Activated CD8-positive, alpha-beta T cell treated with anti-CD3 and anti-CD28 coated beads for 36 hours (primary cell): Measurements from ENCODE around the gene VPS39. TPM values are rescaled to one million over a fixed set of nuclear protein-coding genes. Genes with fewer than 3 reads are reported as not detected.

Experiments used
- ATAC-seq: fragments of 200-7000 bp; cut with Tn5 transposase; one replicate; pipeline ENCODE4 v1.10.0; 2021; ENCODE audit warnings: mild to moderate bottlenecking, moderate library complexity
- CTCF ChIA-PET: fragments of 350-600 bp; sonication (Branson Sonifier 250); formaldehyde crosslinking; loops from one replicate; lab custom pipeline; 2021; ENCODE audit warnings: antibody characterized with exemption; lab: Charles Lee
- POLR2A ChIA-PET: fragments of 350-600 bp; sonication (Branson Sonifier 250); formaldehyde crosslinking; loops from one replicate; lab custom pipeline; 2021; ENCODE audit warnings: antibody characterized with exemption; lab: Charles Lee
- DNase-seq: peaks from one replicate; pipeline ENCODE4 v3.0.0-alpha.2; 2020
- H3K27ac Mint-ChIP-seq: one replicate; pipeline ENCODE4 v1.8.0; 2021; ENCODE audit warnings: mild to moderate bottlenecking, mixed read lengths
- H3K27me3 Mint-ChIP-seq: one replicate; pipeline ENCODE4 v1.8.0; 2021; ENCODE audit warnings: mixed read lengths
- H3K36me3 Mint-ChIP-seq: one replicate; pipeline ENCODE4 v1.8.0; 2021; ENCODE audit warnings: low read depth, mixed read lengths
- H3K4me1 Mint-ChIP-seq: one replicate; pipeline ENCODE4 v1.8.0; 2021; ENCODE audit warnings: low read depth, mixed read lengths
- H3K4me3 Mint-ChIP-seq: one replicate; pipeline ENCODE4 v1.8.0; 2021; ENCODE audit warnings: mild to moderate bottlenecking, moderate library complexity, mixed read lengths
- H3K9me3 Mint-ChIP-seq: one replicate; pipeline ENCODE4 v1.8.0; 2021; ENCODE audit warnings: mixed read lengths
- CTCF ChIP-seq: fragments of 200-600 bp; IDR thresholded peaks from one replicate; pipeline ENCODE4 v1.8.0; 2022; ENCODE audit warnings: antibody characterized with exemption, mild to moderate bottlenecking
- intact Hi-C: fragments of 100-400 bp; cut with micrococcal nuclease; formaldehyde crosslinking; loops from one replicate; pipeline ENCODE4 v1.10.0; 2022
- total RNA-seq, 2 experiments: library from RNA; stranded (reverse); gene quantifications; one replicate each; pipeline ENCODE4 v1.2.3, GENCODE V29; 2021

Gene VPS39
- total RNA-seq, 2 experiments from 2014 or later = 47.3 to 49.8 TPM

GRCh38 chr15:42143356-42143755, 64.7 kb downstream of the VPS39 start:
- Mint-ChIP-seq H3K4me3 (no peak overlapping the region), H3K9me3 (no peaks in the 10 kb centered on the region), H3K27ac (no peak overlapping the region), H3K27me3 (peaks cover 2% of the 10 kb centered on the region), H3K4me1 (no peaks in the 10 kb centered on the region), H3K36me3 (no peaks in the 10 kb centered on the region)
- ATAC-seq (no peak), DNase-seq (no peak)
- TF ChIP-seq CTCF = no peak
- intact Hi-C loops = no loop called here
- CTCF ChIA-PET = interaction anchor here (0.6 kb wide), 1 partner anchor 242 kb away, joined by 3 read pairs; no protein-coding TSS in a partner anchor
- POLR2A ChIA-PET = no interaction called here

GRCh38 chr15:42141795-42142667, 66.1 kb downstream of the VPS39 start:
- no peak overlapping the region for H3K27ac Mint-ChIP-seq
- H3K4me1 Mint-ChIP-seq = no peaks in the 10 kb centered on the region
- no peaks in the 10 kb centered on the region for H3K9me3 Mint-ChIP-seq
- ChIA-PET CTCF (no interaction called here), POLR2A (no interaction called here)
- no peak for DNase-seq
- intact Hi-C loops = no loop called here
- H3K4me3 Mint-ChIP-seq = no peak overlapping the region
- TF ChIP-seq CTCF = no peak
- H3K27me3 Mint-ChIP-seq = peaks cover 2% of the 10 kb centered on the region
- H3K36me3 Mint-ChIP-seq = no peaks in the 10 kb centered on the region
- no peak for ATAC-seq

- no peaks in the 10 kb centered on the region for H3K9me3 Mint-ChIP-seq
- ATAC-seq (no peak), DNase-seq (no peak)
- no peak overlapping the region for H3K27ac Mint-ChIP-seq
- no peaks in the 10 kb centered on the region for H3K36me3 Mint-ChIP-seq
- CTCF ChIA-PET = no interaction called here
- POLR2A ChIA-PET = no interaction called here
- H3K27me3 Mint-ChIP-seq = peaks cover 2% of the 10 kb centered on the region
- H3K4me3 Mint-ChIP-seq = no peak overlapping the region
- no peak for TF ChIP-seq CTCF
- intact Hi-C loops = no loop called here
- no peaks in the 10 kb centered on the region for H3K4me1 Mint-ChIP-seq
These were observed 66.9 kb downstream of the VPS39 start for GRCh38 chr15:42141246-42141645.

GRCh38 chr15:42140383-42141070, 67.6 kb downstream of the VPS39 start:
- intact Hi-C loops = no loop called here
- H3K4me1 Mint-ChIP-seq = no peaks in the 10 kb centered on the region
- H3K9me3 Mint-ChIP-seq = no peaks in the 10 kb centered on the region
- no peak for TF ChIP-seq CTCF
- no peaks in the 10 kb centered on the region for H3K36me3 Mint-ChIP-seq
- ATAC-seq = no peak
- H3K27me3 Mint-ChIP-seq = peaks cover 2% of the 10 kb centered on the region
- DNase-seq = no peak
- CTCF ChIA-PET = no interaction called here
- H3K27ac Mint-ChIP-seq = no peak overlapping the region
- POLR2A ChIA-PET = no interaction called here
- H3K4me3 Mint-ChIP-seq = no peak overlapping the region

- intact Hi-C loops = loop anchor here (10.0 kb wide), 2 partner anchors 75 to 145 kb away; no protein-coding TSS in a partner anchor
- POLR2A ChIA-PET = no interaction called here
These were observed 68.5 kb downstream of the VPS39 start for GRCh38 chr15:42139596-42139995.

More at GRCh38 chr15:42139596-42139995, 68.5 kb downstream of the VPS39 start:
- Mint-ChIP-seq H3K27me3 (peaks cover 2% of the 10 kb centered on the region), H3K4me3 (no peak overlapping the region), H3K9me3 (no peaks in the 10 kb centered on the region), H3K36me3 (no peaks in the 10 kb centered on the region), H3K4me1 (no peaks in the 10 kb centered on the region), H3K27ac (no peak overlapping the region)
- CTCF ChIA-PET = interaction anchor here (1.5 to 2.9 kb wide), 3 partner anchors 9 to 150 kb away, joined by 5 to 15 read pairs (median 8); no protein-coding TSS in a partner anchor
- DNase-seq = no peak
- TF ChIP-seq CTCF = no peak
- ATAC-seq = no peak
